Measurements from ENCODE around the gene CD44.

The CD44 gene

GRCh38 chr11:35112056-35112845 lies 26.7 kb upstream of the CD44 start:
- H3K9me3 ChIP-seq (ENCODE audit: control insufficient read depth, insufficient read depth, low read length): no peaks in the 10 kb centered on the region
- no peaks in the 10 kb centered on the region for H3K36me3 ChIP-seq (ENCODE audit: control insufficient read depth, insufficient read depth, low read length)
- H3K4me3 ChIP-seq (ENCODE audit: low read length): no peak overlapping the region
- H3K27ac ChIP-seq (ENCODE audit: low read length): no peak overlapping the region
- no peaks in the 10 kb centered on the region for H3K27me3 ChIP-seq (ENCODE audit: control insufficient read depth, insufficient read depth, low read length)
- H3K4me1 ChIP-seq (ENCODE audit: control insufficient read depth, insufficient read depth, low read length): peaks cover 2% of the 10 kb centered on the region; the same call in 1 of the 2 replicates
- WGBS (ENCODE audit: insufficient coverage, insufficient read length): no CpG with 5 or more reads among the region's 13 CpGs
- no peak for DNase-seq (ENCODE audit: low read depth, low spot score)

- Histone ChIP-seq H3K4me1 (ENCODE audit: control insufficient read depth, insufficient read depth, low read length) (peaks cover 2% of the 10 kb centered on the region; the same call in 1 of the 2 replicates), H3K27ac (ENCODE audit: low read length) (no peak overlapping the region), H3K9me3 (ENCODE audit: control insufficient read depth, insufficient read depth, low read length) (no peaks in the 10 kb centered on the region), H3K36me3 (ENCODE audit: control insufficient read depth, insufficient read depth, low read length) (no peaks in the 10 kb centered on the region), H3K4me3 (ENCODE audit: low read length) (no peak overlapping the region), H3K27me3 (ENCODE audit: control insufficient read depth, insufficient read depth, low read length) (no peaks in the 10 kb centered on the region)
- WGBS (ENCODE audit: insufficient coverage, insufficient read length): no CpG with 5 or more reads among the region's 1 CpG
- no peak for DNase-seq (ENCODE audit: low read depth, low spot score)
Measured at GRCh38 chr11:35112846-35113105, 26.2 kb upstream of the CD44 start.

GRCh38 chr11:35114906-35115687 lies 23.9 kb upstream of the CD44 start:
- no CpG with 5 or more reads among the region's 9 CpGs for WGBS (ENCODE audit: insufficient coverage, insufficient read length)
- no peaks in the 10 kb centered on the region for H3K27me3 ChIP-seq (ENCODE audit: control insufficient read depth, insufficient read depth, low read length)
- H3K27ac ChIP-seq (ENCODE audit: low read length): no peak overlapping the region
- no peaks in the 10 kb centered on the region for H3K36me3 ChIP-seq (ENCODE audit: control insufficient read depth, insufficient read depth, low read length)
- no peaks in the 10 kb centered on the region for H3K9me3 ChIP-seq (ENCODE audit: control insufficient read depth, insufficient read depth, low read length)
- H3K4me1 ChIP-seq (ENCODE audit: control insufficient read depth, insufficient read depth, low read length): peaks cover 2% of the 10 kb centered on the region; the same call in 1 of the 2 replicates
- no peak for DNase-seq (ENCODE audit: low read depth, low spot score)
- no peak overlapping the region for H3K4me3 ChIP-seq (ENCODE audit: low read length)

- H3K9me3 ChIP-seq (ENCODE audit: control insufficient read depth, insufficient read depth, low read length): no peaks in the 10 kb centered on the region
- H3K4me3 ChIP-seq (ENCODE audit: low read length): no peak overlapping the region
- peaks cover 2% of the 10 kb centered on the region; the same call in 1 of the 2 replicates for H3K4me1 ChIP-seq (ENCODE audit: control insufficient read depth, insufficient read depth, low read length)
- no CpG with 5 or more reads among the region's 4 CpGs for WGBS (ENCODE audit: insufficient coverage, insufficient read length)
- no peaks in the 10 kb centered on the region for H3K27me3 ChIP-seq (ENCODE audit: control insufficient read depth, insufficient read depth, low read length)
- H3K27ac ChIP-seq (ENCODE audit: low read length): no peak overlapping the region
- H3K36me3 ChIP-seq (ENCODE audit: control insufficient read depth, insufficient read depth, low read length): no peaks in the 10 kb centered on the region
- no peak for DNase-seq (ENCODE audit: low read depth, low spot score)
Measured at GRCh38 chr11:35115688-35116030, 23.3 kb upstream of the CD44 start.

GRCh38 chr11:35116245-35116644 lies 22.7 kb upstream of the CD44 start:
- H3K4me3 ChIP-seq (ENCODE audit: low read length): no peak overlapping the region
- H3K9me3 ChIP-seq (ENCODE audit: control insufficient read depth, insufficient read depth, low read length): no peaks in the 10 kb centered on the region
- no peak for DNase-seq (ENCODE audit: low read depth, low spot score)
- H3K4me1 ChIP-seq (ENCODE audit: control insufficient read depth, insufficient read depth, low read length): peaks cover 2% of the 10 kb centered on the region; the same call in 1 of the 2 replicates
- no peak overlapping the region for H3K27ac ChIP-seq (ENCODE audit: low read length)
- H3K36me3 ChIP-seq (ENCODE audit: control insufficient read depth, insufficient read depth, low read length): no peaks in the 10 kb centered on the region
- H3K27me3 ChIP-seq (ENCODE audit: control insufficient read depth, insufficient read depth, low read length): no peaks in the 10 kb centered on the region
- no CpG with 5 or more reads among the region's 5 CpGs for WGBS (ENCODE audit: insufficient coverage, insufficient read length)

- H3K4me1 ChIP-seq (ENCODE audit: control insufficient read depth, insufficient read depth, low read length): peaks cover 2% of the 10 kb centered on the region; the same call in 1 of the 2 replicates
- no peaks in the 10 kb centered on the region for H3K9me3 ChIP-seq (ENCODE audit: control insufficient read depth, insufficient read depth, low read length)
- DNase-seq (ENCODE audit: low read depth, low spot score): no peak
- no peak overlapping the region for H3K27ac ChIP-seq (ENCODE audit: low read length)
- H3K36me3 ChIP-seq (ENCODE audit: control insufficient read depth, insufficient read depth, low read length): no peaks in the 10 kb centered on the region
- no peak overlapping the region for H3K4me3 ChIP-seq (ENCODE audit: low read length)
- no peaks in the 10 kb centered on the region for H3K27me3 ChIP-seq (ENCODE audit: control insufficient read depth, insufficient read depth, low read length)
- no CpG with 5 or more reads among the region's 4 CpGs for WGBS (ENCODE audit: insufficient coverage, insufficient read length)
Measured at GRCh38 chr11:35116762-35117640, 22.0 kb upstream of the CD44 start.

GRCh38 chr11:35118906-35119305 lies 20.1 kb upstream of the CD44 start:
- Histone ChIP-seq H3K27ac (ENCODE audit: low read length) (no peak overlapping the region), H3K9me3 (ENCODE audit: control insufficient read depth, insufficient read depth, low read length) (no peaks in the 10 kb centered on the region), H3K27me3 (ENCODE audit: control insufficient read depth, insufficient read depth, low read length) (no peaks in the 10 kb centered on the region), H3K36me3 (ENCODE audit: control insufficient read depth, insufficient read depth, low read length) (no peaks in the 10 kb centered on the region), H3K4me1 (ENCODE audit: control insufficient read depth, insufficient read depth, low read length) (peaks cover 2% of the 10 kb centered on the region; the same call in 1 of the 2 replicates), H3K4me3 (ENCODE audit: low read length) (no peak overlapping the region)
- no peak for DNase-seq (ENCODE audit: low read depth, low spot score)
- WGBS (ENCODE audit: insufficient coverage, insufficient read length): no CpG with 5 or more reads among the region's 4 CpGs

GRCh38 chr11:35121326-35121865 lies 17.6 kb upstream of the CD44 start:
- no peaks in the 10 kb centered on the region for H3K36me3 ChIP-seq (ENCODE audit: control insufficient read depth, insufficient read depth, low read length)
- H3K9me3 ChIP-seq (ENCODE audit: control insufficient read depth, insufficient read depth, low read length): no peaks in the 10 kb centered on the region; the same call in 1 of the 2 replicates
- H3K27ac ChIP-seq (ENCODE audit: low read length): no peak overlapping the region
- H3K27me3 ChIP-seq (ENCODE audit: control insufficient read depth, insufficient read depth, low read length): no peaks in the 10 kb centered on the region
- no peak for DNase-seq (ENCODE audit: low read depth, low spot score)
- no peaks in the 10 kb centered on the region for H3K4me1 ChIP-seq (ENCODE audit: control insufficient read depth, insufficient read depth, low read length)
- WGBS (ENCODE audit: insufficient coverage, insufficient read length): no CpG with 5 or more reads among the region's 2 CpGs
- no peak overlapping the region for H3K4me3 ChIP-seq (ENCODE audit: low read length)

- Histone ChIP-seq H3K27me3 (ENCODE audit: control insufficient read depth, insufficient read depth, low read length) (no peaks in the 10 kb centered on the region), H3K4me1 (ENCODE audit: control insufficient read depth, insufficient read depth, low read length) (no peaks in the 10 kb centered on the region), H3K9me3 (ENCODE audit: control insufficient read depth, insufficient read depth, low read length) (no peaks in the 10 kb centered on the region; the same call in 1 of the 2 replicates), H3K27ac (ENCODE audit: low read length) (no peak overlapping the region), H3K4me3 (ENCODE audit: low read length) (no peak overlapping the region), H3K36me3 (ENCODE audit: control insufficient read depth, insufficient read depth, low read length) (no peaks in the 10 kb centered on the region)
- WGBS (ENCODE audit: insufficient coverage, insufficient read length): no CpG with 5 or more reads among the region's 1 CpG
- no peak for DNase-seq (ENCODE audit: low read depth, low spot score)
Measured at GRCh38 chr11:35122308-35122707, 16.7 kb upstream of the CD44 start.

Measured in iPS DF 6.9 (cell line).